A673 (cell line): ENCODE results near the gene TNFAIP3. TPM values are rescaled to one million over a fixed set of nuclear protein-coding genes. Genes with fewer than 3 reads are reported as not detected.

Experiments used
- BruUV-seq: library from RNA; stranded (reverse); fragments of 400-500 nt; replicated peaks from 2 replicates; lab custom pipeline; 2021; lab: Mats Ljungman, UMichigan
- CTCF ChIA-PET: fragments of 300-600 bp; sonication (Branson Sonifier 250); formaldehyde crosslinking; loops from one replicate; lab custom pipeline; 2022; ENCODE audit warnings: antibody characterized with exemption; lab: Charles Lee
- POLR2A ChIA-PET: fragments of 300-600 bp; sonication (Branson Sonifier 250); formaldehyde crosslinking; loops from one replicate; lab custom pipeline; 2022; ENCODE audit warnings: antibody characterized with exemption; ENCODE audit not compliant: low non-redundant PET; lab: Charles Lee
- DNase-seq: peaks from one replicate; pipeline ENCODE4 v3.0.0-alpha.2; 2015; ENCODE audit warnings: low spot score
- H3K27ac ChIP-seq: fragments of 200-600 bp; sonication (generic); 2 replicates; pipeline ENCODE4 v1.5.1; 2016; ENCODE audit warnings: mixed run types, low read depth, mild to moderate bottlenecking, mixed read lengths, antibody characterized with exemption, low read length; ENCODE audit not compliant: poor library complexity, severe bottlenecking
- H3K27me3 ChIP-seq: fragments of 200-600 bp; sonication (generic); replicated peaks from 2 replicates; pipeline ENCODE4 v1.6.1; 2017; ENCODE audit warnings: mixed run types, low read depth, mild to moderate bottlenecking, mixed read lengths, antibody characterized with exemption, low read length; ENCODE audit not compliant: insufficient read depth, poor library complexity
- H3K36me3 ChIP-seq: fragments of 200-600 bp; sonication (generic); 2 replicates; pipeline ENCODE4 v1.6.1; 2016; ENCODE audit warnings: mixed run types, mild to moderate bottlenecking, mixed read lengths, antibody characterized with exemption, low read length; ENCODE audit not compliant: insufficient read depth, poor library complexity, severe bottlenecking
- H3K4me1 ChIP-seq: fragments of 200-600 bp; sonication (generic); 2 replicates; pipeline ENCODE4 v1.6.1; 2017; ENCODE audit warnings: mixed run types, mild to moderate bottlenecking, mixed read lengths, antibody characterized with exemption, low read length; ENCODE audit not compliant: insufficient read depth, poor library complexity, severe bottlenecking
- H3K4me3 ChIP-seq: fragments of 200-600 bp; sonication (generic); 2 replicates; pipeline ENCODE4 v1.5.1; 2016; ENCODE audit warnings: low read depth, mixed run types, mild to moderate bottlenecking, mixed read lengths, low read length; ENCODE audit not compliant: poor library complexity, severe bottlenecking
- H3K9me3 ChIP-seq: fragments of 200-600 bp; sonication (generic); 2 replicates; pipeline ENCODE4 v1.6.1; 2016; ENCODE audit warnings: mixed run types, low read depth, mild to moderate bottlenecking, mixed read lengths, antibody characterized with exemption, low read length; ENCODE audit not compliant: poor library complexity, severe bottlenecking
- EZH2 ChIP-seq: fragments of 200-600 bp; sonication (generic); IDR thresholded peaks from 2 replicates; pipeline ENCODE4 v1.6.1; 2017; ENCODE audit warnings: borderline replicate concordance, low read depth, mild to moderate bottlenecking, mixed read lengths, antibody characterized with exemption, low read length; ENCODE audit not compliant: poor library complexity, severe bottlenecking
- intact Hi-C: fragments of 100-400 bp; cut with micrococcal nuclease; formaldehyde crosslinking; loops from one replicate; pipeline ENCODE4 v1.10.0; 2022; ENCODE audit not compliant: unreplicated experiment
- total RNA-seq: library from RNA; stranded (reverse); gene quantifications from 2 replicates; pipeline ENCODE4 v1.2.3, GENCODE V29; 2021
- TF ChIP-seq, protein P1 (sequence below): fragments of 300-800, 200-600 bp; sonication (generic); conservative IDR thresholded peaks from 2 replicates; pipeline ENCODE4 v1.5.1; 2017; ENCODE audit warnings: low read depth, mild to moderate bottlenecking, antibody characterized with exemption, low read length, moderate library complexity, mixed read lengths

Gene TNFAIP3
- total RNA-seq, 1 experiment from 2014 or later: 12.7 TPM

- no peaks in the 10 kb centered on the region for H3K9me3 ChIP-seq
- H3K4me3 ChIP-seq: no peak overlapping the region
- intact Hi-C loops: no loop called here
- H3K36me3 ChIP-seq: no peaks in the 10 kb centered on the region
- no peak for TF ChIP-seq EZH2
- TF ChIP-seq, protein P1, sequence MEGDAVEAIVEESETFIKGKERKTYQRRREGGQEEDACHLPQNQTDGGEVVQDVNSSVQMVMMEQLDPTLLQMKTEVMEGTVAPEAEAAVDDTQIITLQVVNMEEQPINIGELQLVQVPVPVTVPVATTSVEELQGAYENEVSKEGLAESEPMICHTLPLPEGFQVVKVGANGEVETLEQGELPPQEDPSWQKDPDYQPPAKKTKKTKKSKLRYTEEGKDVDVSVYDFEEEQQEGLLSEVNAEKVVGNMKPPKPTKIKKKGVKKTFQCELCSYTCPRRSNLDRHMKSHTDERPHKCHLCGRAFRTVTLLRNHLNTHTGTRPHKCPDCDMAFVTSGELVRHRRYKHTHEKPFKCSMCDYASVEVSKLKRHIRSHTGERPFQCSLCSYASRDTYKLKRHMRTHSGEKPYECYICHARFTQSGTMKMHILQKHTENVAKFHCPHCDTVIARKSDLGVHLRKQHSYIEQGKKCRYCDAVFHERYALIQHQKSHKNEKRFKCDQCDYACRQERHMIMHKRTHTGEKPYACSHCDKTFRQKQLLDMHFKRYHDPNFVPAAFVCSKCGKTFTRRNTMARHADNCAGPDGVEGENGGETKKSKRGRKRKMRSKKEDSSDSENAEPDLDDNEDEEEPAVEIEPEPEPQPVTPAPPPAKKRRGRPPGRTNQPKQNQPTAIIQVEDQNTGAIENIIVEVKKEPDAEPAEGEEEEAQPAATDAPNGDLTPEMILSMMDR: no peak
- H3K27ac ChIP-seq: no peak overlapping the region
- BruUV-seq: no TSS peak
- peaks cover 56% of the 10 kb centered on the region for H3K27me3 ChIP-seq
- no peak for DNase-seq
- POLR2A ChIA-PET: no interaction called here
- H3K4me1 ChIP-seq: peaks cover 8% of the 10 kb centered on the region
- CTCF ChIA-PET: no interaction called here
Measured at GRCh38 chr6:137871291-137871690, 4.2 kb downstream of the TNFAIP3 start.

DNA sequence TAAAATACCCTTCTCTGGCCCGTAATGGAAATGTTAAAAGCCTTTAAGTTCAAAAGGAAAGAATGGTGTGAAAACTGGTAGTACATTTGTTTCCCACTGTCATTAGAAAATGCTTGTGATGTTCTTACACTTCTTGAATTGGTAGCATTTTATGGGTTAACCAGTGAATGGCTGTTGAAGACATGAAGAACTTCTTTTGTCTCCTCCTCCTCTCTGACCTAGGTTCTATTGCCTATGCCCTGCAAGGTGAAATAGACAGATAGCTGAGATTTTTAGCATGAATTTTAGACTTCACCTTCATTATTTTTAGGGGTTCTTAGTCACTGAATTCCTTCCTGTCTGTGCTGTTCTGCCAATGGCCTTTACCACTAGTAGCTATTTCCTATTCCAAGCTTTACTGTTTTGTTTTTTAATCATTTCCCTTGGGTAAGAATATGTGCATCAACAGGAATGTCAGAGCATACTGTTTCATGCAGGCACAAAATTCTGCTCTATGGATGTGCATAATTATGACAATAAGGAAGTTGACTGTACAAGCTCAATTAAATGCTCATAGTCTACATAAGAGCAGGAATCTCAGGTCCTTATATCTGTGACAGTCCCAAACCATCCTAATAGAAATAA, 4.9 kb downstream of the TNFAIP3 start:
- CTCF ChIA-PET: no interaction called here
- DNase-seq: no peak
- Histone ChIP-seq H3K27me3 (peaks cover 55% of the 10 kb centered on the region), H3K4me1 (peaks cover 4% of the 10 kb centered on the region), H3K36me3 (peaks cover 3% of the 10 kb centered on the region), H3K4me3 (no peak overlapping the region), H3K27ac (no peak overlapping the region), H3K9me3 (no peaks in the 10 kb centered on the region)
- intact Hi-C loops: no loop called here
- TF ChIP-seq, protein P1: no peak
- no peak for TF ChIP-seq EZH2
- BruUV-seq: no TSS peak
- POLR2A ChIA-PET: no interaction called here

DNA sequence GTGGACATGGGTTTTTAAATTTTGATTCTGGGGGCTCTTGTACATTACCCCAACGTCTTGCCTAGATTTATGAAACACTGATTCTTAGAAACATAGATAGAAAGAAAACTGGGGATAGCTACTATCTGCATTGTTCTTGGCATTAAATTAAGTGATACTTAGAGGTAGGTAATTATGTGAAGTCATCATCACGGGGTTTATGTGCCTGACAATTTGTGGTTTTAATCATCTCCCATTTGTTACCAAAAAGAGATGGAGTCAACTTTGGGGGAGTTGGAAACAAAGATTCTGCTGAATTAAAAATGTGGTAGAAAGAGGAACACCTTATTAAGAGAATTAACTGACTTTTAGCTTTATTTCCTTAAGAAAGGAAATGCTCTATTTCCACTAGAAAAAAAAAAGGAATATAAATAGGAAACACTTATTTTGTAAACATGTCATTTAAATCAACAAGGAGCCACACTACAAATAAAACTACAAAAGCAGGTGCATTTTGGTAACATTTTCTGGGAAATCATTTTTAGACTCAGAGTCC, 5.6 kb downstream of the TNFAIP3 start:
- no TSS peak for BruUV-seq
- ChIA-PET CTCF (no interaction called here), POLR2A (no interaction called here)
- Histone ChIP-seq H3K27ac (no peak overlapping the region), H3K9me3 (no peaks in the 10 kb centered on the region), H3K4me3 (no peak overlapping the region), H3K27me3 (peaks cover 50% of the 10 kb centered on the region), H3K36me3 (peaks cover 10% of the 10 kb centered on the region), H3K4me1 (peaks cover 4% of the 10 kb centered on the region)
- intact Hi-C loops: no loop called here
- no peak for TF ChIP-seq EZH2
- TF ChIP-seq, protein P1: no peak
- DNase-seq: no peak
